Fibroblast of the aortic adventitia (primary cell): Measurements from ENCODE around the gene GGTA1. TPM values are rescaled to one million over a fixed set of nuclear protein-coding genes. Genes with fewer than 3 reads are reported as not detected.
"Not testable (repeated sequence)": the region's sequence is repeated elsewhere in the genome, so short reads cannot be mapped to it uniquely, and the experiment has no call there.

ENCODE experiments used
- DNase-seq: peaks from one replicate; pipeline ENCODE4 v3.0.0-alpha.2; 2010; ENCODE audit warnings: low read depth
- H3K4me3 ChIP-seq: 2 replicates; pipeline ENCODE4 v1.5.1; 2011; ENCODE audit warnings: low read depth, mild to moderate bottlenecking, control low read depth, low read length, moderate library complexity
- total RNA-seq: library from RNA; depleted of rRNA; stranded (reverse); fragments of >200 nt; gene quantifications from 2 replicates; pipeline ENCODE4 v1.2.3, GENCODE V29; 2012; ENCODE audit warnings: low replicate concordance
- TF ChIP-seq, protein P1 (sequence below): IDR thresholded peaks from 2 replicates; pipeline ENCODE4 v1.5.1; 2011; ENCODE audit warnings: mild to moderate bottlenecking, low read length, control low read depth, inconsistent platforms; ENCODE audit not compliant: insufficient read depth

Gene GGTA1
- total RNA-seq, 1 donor: 0.18 TPM

DNA sequence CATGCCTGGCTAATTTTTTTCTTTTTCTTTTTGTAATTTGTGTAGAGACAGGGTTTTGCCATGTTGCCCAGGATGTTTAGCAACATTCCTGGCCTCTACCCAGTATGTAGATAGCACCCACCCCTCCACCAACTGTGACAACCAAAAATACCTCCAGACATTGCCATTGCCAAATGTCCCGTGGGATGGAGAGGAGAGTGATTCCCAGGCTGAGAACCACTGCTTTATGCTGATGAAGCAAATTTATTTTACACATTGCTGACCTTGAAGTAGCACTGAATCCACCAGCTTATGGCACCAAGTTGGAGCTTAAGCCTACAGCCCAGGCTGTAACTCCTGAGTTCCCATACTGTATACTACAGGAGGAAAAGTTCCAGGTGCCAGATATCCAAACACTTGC is 58.5 kb downstream of the GGTA1 start:
- no peak overlapping the region for H3K4me3 ChIP-seq
- TF ChIP-seq, protein P1, sequence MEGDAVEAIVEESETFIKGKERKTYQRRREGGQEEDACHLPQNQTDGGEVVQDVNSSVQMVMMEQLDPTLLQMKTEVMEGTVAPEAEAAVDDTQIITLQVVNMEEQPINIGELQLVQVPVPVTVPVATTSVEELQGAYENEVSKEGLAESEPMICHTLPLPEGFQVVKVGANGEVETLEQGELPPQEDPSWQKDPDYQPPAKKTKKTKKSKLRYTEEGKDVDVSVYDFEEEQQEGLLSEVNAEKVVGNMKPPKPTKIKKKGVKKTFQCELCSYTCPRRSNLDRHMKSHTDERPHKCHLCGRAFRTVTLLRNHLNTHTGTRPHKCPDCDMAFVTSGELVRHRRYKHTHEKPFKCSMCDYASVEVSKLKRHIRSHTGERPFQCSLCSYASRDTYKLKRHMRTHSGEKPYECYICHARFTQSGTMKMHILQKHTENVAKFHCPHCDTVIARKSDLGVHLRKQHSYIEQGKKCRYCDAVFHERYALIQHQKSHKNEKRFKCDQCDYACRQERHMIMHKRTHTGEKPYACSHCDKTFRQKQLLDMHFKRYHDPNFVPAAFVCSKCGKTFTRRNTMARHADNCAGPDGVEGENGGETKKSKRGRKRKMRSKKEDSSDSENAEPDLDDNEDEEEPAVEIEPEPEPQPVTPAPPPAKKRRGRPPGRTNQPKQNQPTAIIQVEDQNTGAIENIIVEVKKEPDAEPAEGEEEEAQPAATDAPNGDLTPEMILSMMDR: no peak
- DNase-seq: no peak

DNA sequence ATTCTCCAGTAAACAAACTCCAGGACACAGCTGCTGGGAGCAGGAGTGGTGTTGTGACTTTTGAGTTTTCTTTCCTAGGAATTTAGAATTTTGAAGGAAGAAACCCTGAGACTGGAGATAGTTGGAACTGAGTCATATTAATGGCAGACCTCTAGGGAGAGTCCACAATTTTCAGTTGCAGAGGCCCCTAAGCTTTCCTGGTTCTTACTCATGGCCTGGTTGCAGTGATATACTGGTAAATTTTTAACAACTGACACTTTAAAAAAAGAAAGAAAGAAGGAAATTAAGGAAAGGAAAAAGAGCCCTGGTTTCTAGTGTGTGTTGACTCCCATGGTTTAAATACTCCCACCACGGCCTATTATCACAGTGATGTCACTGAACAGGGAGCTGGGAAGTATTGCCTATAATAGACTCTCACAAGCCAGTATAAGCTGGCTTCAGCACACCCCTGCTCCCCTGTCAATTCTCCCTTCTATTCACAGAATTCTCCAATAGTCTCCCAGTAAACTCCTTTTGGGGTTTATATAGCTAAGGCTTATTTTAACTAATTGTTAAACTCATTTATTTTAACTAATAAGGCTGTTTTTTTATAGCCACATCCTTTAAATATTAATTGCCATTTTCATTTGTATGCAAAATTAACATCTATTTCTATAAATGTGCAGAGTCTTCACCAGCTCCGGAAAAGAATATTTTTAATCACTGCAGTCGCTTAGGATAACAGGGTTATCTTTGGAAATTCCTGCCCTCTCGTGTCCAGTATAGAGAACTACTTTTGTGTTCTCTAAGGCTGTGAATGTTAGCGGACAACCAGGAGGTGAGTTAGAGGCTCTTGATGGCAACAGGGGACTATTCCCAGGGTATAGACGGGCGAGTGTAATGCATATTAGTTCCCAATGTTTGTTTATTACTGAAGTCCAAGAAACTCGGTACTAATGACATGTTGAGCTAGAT is 59.7 kb downstream of the GGTA1 start:
- no peak overlapping the region for H3K4me3 ChIP-seq
- DNase-seq: peak; percentile 56
- TF ChIP-seq, protein P1: peak; percentile 54

DNA sequence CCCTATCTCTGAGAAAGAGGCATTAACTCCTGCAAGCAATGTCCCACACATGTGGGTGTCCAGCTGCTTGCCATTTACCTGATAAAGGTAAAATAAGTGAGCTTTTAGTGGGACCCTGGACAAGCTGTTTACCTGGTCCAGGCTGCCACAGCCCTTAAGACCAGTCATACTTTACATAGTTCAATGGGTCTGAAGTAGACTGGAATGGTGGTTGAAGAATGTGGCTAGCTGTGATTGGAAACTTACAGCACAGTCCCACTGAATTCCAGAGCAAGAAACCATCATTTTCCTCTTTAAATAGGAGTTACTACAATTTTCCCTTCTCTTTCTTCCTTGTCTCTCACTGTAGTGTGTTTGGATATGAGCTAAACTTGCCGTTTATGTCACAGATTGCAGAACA is 60.6 kb downstream of the GGTA1 start:
- TF ChIP-seq, protein P1: no peak
- H3K4me3 ChIP-seq: no peak overlapping the region
- no peak for DNase-seq

DNA sequence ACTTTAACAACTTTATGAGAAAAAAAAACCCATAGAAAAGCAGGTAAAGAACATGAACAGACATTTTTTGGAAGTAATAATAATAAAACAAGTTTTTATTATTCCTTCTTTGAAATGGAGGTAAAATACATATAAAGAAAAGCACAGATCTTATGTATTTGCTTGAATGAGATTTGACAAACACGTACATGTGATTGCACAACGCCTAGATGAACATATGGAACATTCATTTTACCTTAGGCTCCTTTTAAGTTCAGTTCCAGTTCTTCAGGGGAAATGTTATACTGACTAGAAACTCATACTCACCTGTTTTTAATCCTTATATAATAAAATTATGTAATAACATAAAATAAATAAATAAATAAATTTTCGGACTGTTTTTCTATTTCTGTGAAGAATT is 61.8 kb downstream of the GGTA1 start:
- TF ChIP-seq, protein P1: no peak
- no peak overlapping the region for H3K4me3 ChIP-seq
- no peak for DNase-seq

DNA sequence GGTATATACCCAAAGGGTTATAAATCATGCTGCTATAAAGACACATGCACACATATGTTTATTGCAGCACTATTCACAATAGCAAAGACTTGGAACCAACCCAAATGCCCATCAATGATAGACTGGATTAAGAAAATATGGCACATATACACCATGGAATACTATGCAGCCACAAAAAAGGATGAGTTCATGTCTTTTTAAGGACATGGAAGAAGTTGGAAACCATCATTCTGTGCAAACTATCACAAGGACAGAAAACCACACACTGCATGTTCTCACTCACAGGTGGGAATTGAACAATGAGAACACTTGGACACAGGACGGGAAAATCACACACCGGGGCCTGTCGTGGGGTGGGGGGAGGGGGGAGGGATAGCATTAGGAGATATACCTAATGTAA is 62.6 kb downstream of the GGTA1 start:
- H3K4me3 ChIP-seq, DNase-seq: not testable (repeated sequence)

DNA sequence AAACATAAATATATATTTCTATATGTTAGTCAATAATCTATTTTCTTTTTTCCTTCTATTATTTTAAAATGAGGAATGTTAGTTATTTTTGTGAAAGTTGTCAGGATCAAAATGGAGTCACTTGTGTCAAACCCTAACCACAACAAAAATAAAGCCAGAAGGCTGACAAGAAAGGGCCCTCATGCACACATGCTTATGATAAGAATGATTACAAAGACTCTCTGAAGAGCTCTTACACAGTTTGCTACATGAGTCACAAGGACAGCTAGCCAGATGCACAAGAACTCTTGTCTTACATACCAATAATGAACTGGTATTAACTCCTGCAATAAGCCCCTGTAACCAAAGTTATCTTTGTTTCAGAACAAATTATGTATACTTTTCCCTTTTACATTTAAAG is 64.7 kb downstream of the GGTA1 start:
- H3K4me3 ChIP-seq: no peak overlapping the region
- peak; percentile 68 for DNase-seq
- TF ChIP-seq, protein P1: no peak

DNA sequence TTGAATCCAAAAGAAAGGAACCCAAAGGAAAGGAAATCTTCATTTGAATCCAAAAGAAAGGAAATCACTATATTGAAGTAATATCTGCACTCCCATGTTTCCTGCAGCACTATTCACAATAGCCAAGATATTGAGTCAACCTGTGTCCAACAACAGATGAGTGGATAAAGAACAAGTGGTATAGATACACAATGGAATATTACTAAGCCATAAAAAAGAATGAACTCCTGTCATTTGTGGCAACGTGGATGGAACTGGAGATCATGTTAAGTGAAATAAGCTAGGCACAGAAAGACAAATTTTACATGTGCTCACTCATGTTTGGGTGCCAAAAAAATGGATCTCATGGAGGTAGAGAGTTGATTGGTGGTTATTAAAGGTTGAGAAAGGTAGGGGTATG is 71.7 kb downstream of the GGTA1 start:
- DNase-seq: no peak
- TF ChIP-seq, protein P1: no peak
- H3K4me3 ChIP-seq: no peak overlapping the region
